H9 (cell line): Measurements from ENCODE around the gene ZSWIM1. TPM values are rescaled to one million over a fixed set of nuclear protein-coding genes. Genes with fewer than 3 reads are reported as not detected.

Experiments used
- DNase-seq: peaks from one replicate; pipeline ENCODE4 v3.0.0-alpha.2; 2017
- H2AFZ ChIP-seq: one replicate; pipeline ENCODE4 v1.6.1; 2013; ENCODE audit warnings: mild to moderate bottlenecking, low read length, control low read depth, moderate library complexity
- H2AK5ac ChIP-seq: 2 replicates; pipeline ENCODE4 v1.6.1; 2013; ENCODE audit warnings: low read length, control low read depth, mixed read lengths; ENCODE audit not compliant: insufficient read length
- H2BK120ac ChIP-seq: one replicate; pipeline ENCODE4 v1.6.1; 2013; ENCODE audit warnings: low read depth, mild to moderate bottlenecking, low read length, control low read depth, inconsistent platforms; ENCODE audit not compliant: poor library complexity, severe bottlenecking
- H2BK12ac ChIP-seq: 2 replicates; pipeline ENCODE4 v1.6.1; 2013; ENCODE audit warnings: low read length, control low read depth, mixed read lengths, low read depth; ENCODE audit not compliant: insufficient read length
- H2BK15ac ChIP-seq: 2 replicates; pipeline ENCODE4 v1.6.1; 2013; ENCODE audit warnings: low read depth, low read length, control low read depth
- H2BK20ac ChIP-seq: one replicate; pipeline ENCODE4 v1.6.1; 2013; ENCODE audit warnings: low read depth, mild to moderate bottlenecking, low read length, control low read depth, inconsistent platforms; ENCODE audit not compliant: poor library complexity, severe bottlenecking
- H2BK5ac ChIP-seq: 2 replicates; pipeline ENCODE4 v1.6.1; 2013; ENCODE audit warnings: low read length, control low read depth, mixed read lengths; ENCODE audit not compliant: insufficient read length
- H3K14ac ChIP-seq: 2 replicates; pipeline ENCODE4 v1.6.1; 2013; ENCODE audit warnings: low read length, control low read depth; ENCODE audit not compliant: insufficient read depth
- H3K18ac ChIP-seq: 2 replicates; pipeline ENCODE4 v1.6.1; 2013; ENCODE audit warnings: low read depth, mild to moderate bottlenecking, mixed read lengths, low read length, control low read depth; ENCODE audit not compliant: insufficient read length
- H3K23ac ChIP-seq: 2 replicates; pipeline ENCODE4 v1.6.1; 2013; ENCODE audit warnings: low read length, control low read depth, mixed read lengths, low read depth; ENCODE audit not compliant: insufficient read length
- H3K23me2 ChIP-seq: 2 replicates; pipeline ENCODE4 v1.6.1; 2013; ENCODE audit warnings: low read depth, mild to moderate bottlenecking, mixed read lengths, low read length, control low read depth; ENCODE audit not compliant: insufficient read length, poor library complexity, severe bottlenecking
- H3K27ac ChIP-seq: 2 replicates; pipeline ENCODE4 v1.5.1; 2013; ENCODE audit warnings: low read length, control low read depth, mixed read lengths, low read depth; ENCODE audit not compliant: insufficient read length
- H3K27me3 ChIP-seq: 2 replicates; pipeline ENCODE4 v1.6.1; 2013; ENCODE audit warnings: low read length, control low read depth, inconsistent platforms; ENCODE audit not compliant: insufficient read depth
- H3K4ac ChIP-seq: 2 replicates; pipeline ENCODE4 v1.6.1; 2013; ENCODE audit warnings: low read depth, mild to moderate bottlenecking, control low read depth, inconsistent platforms, low read length, moderate library complexity
- H3K4me1 ChIP-seq: 2 replicates; pipeline ENCODE4 v1.6.1; 2013; ENCODE audit warnings: low read length, control low read depth, inconsistent platforms; ENCODE audit not compliant: insufficient read depth
- H3K4me2 ChIP-seq: 2 replicates; pipeline ENCODE4 v1.6.1; 2013; ENCODE audit warnings: low read length, control low read depth, mixed read lengths; ENCODE audit not compliant: insufficient read length, insufficient read depth
- H3K56ac ChIP-seq: 2 replicates; pipeline ENCODE4 v1.6.1; 2013; ENCODE audit warnings: low read depth, mild to moderate bottlenecking, mixed read lengths, low read length, control low read depth; ENCODE audit not compliant: insufficient read length
- H3K79me1 ChIP-seq: 2 replicates; pipeline ENCODE4 v1.6.1; 2013; ENCODE audit warnings: low read depth, mild to moderate bottlenecking, moderate library complexity, low read length, control low read depth, inconsistent platforms; ENCODE audit not compliant: insufficient read depth, poor library complexity, severe bottlenecking
- H3K79me2 ChIP-seq: 2 replicates; pipeline ENCODE4 v1.6.1; 2013; ENCODE audit warnings: low read length, control low read depth, inconsistent platforms; ENCODE audit not compliant: insufficient read depth
- H3K9ac ChIP-seq: 2 replicates; pipeline ENCODE4 v1.6.1; 2013; ENCODE audit warnings: low read length, control low read depth, mixed read lengths; ENCODE audit not compliant: insufficient read length; ENCODE audit errors: extremely low read depth
- H3K9me3 ChIP-seq: one replicate; pipeline ENCODE4 v1.6.1; 2013; ENCODE audit warnings: low read depth, low read length, inconsistent platforms; ENCODE audit not compliant: control insufficient read depth
- H3T11ph ChIP-seq: one replicate; pipeline ENCODE4 v1.6.1; 2013; ENCODE audit warnings: mild to moderate bottlenecking, low read length, control low read depth, inconsistent platforms
- H4K20me1 ChIP-seq: one replicate; pipeline ENCODE4 v1.6.1; 2013; ENCODE audit not compliant: control insufficient read depth, insufficient read length, insufficient read depth
- H4K5ac ChIP-seq: 2 replicates; pipeline ENCODE4 v1.6.1; 2013; ENCODE audit warnings: low read depth, mild to moderate bottlenecking, mixed read lengths, low read length, control low read depth; ENCODE audit not compliant: insufficient read length
- H4K8ac ChIP-seq: replicated peaks from 2 replicates; pipeline ENCODE4 v1.6.1; 2013; ENCODE audit warnings: low read length, control low read depth, mixed read lengths, low read depth; ENCODE audit not compliant: insufficient read length
- H4K91ac ChIP-seq: 2 replicates; pipeline ENCODE4 v1.6.1; 2013; ENCODE audit warnings: low read depth, mild to moderate bottlenecking, moderate library complexity, mixed read lengths, low read length, control low read depth; ENCODE audit not compliant: insufficient read length
- H3K27ac Mint-ChIP-seq, 3 experiments: 2 replicates in 2 of 3; 3 replicates in 1 of 3; pipeline ENCODE4 v1.8.0; 2020 to 2021; ENCODE audit warnings: mixed read lengths in 3 of 3, mild to moderate bottlenecking in 1 of 3, moderate library complexity in 1 of 3
- H3K27me3 Mint-ChIP-seq: 2 replicates; pipeline ENCODE4 v1.8.0; 2021; ENCODE audit warnings: low read depth, mild to moderate bottlenecking, moderate library complexity, mixed read lengths
- H3K36me3 Mint-ChIP-seq, 3 experiments: 2 replicates in 2 of 3; 3 replicates in 1 of 3; pipeline ENCODE4 v1.8.0; 2020 to 2021; ENCODE audit warnings: low read depth in 3 of 3, mixed read lengths in 3 of 3; ENCODE audit not compliant: insufficient read depth in 1 of 3
- H3K4me1 Mint-ChIP-seq, 2 experiments: 2 replicates each; pipeline ENCODE4 v1.8.0; 2020; ENCODE audit warnings: mixed read lengths in 2 of 2
- H3K4me3 Mint-ChIP-seq, 2 experiments: 2 replicates in 1 of 2; 3 replicates in 1 of 2; pipeline ENCODE4 v1.8.0; 2020 to 2021; ENCODE audit warnings: mild to moderate bottlenecking in 2 of 2, mixed read lengths in 2 of 2, moderate library complexity in 1 of 2
- H3K9me3 Mint-ChIP-seq, 2 experiments: 2 replicates in 1 of 2; 3 replicates in 1 of 2; pipeline ENCODE4 v1.8.0; 2020; ENCODE audit warnings: mild to moderate bottlenecking in 2 of 2, mixed read lengths in 2 of 2, moderate library complexity in 1 of 2
- WGBS: extraction: QIAGEN DNeasy Blood & Tissue Kit; methylation state at CpG from one replicate; pipeline ENCODE4 v1.1.7; 2013; ENCODE audit warnings: missing lambda C conversion rate, low lambda C conversion rate, mixed read lengths; ENCODE audit not compliant: insufficient read length; ENCODE audit errors: extremely low coverage; 5-methylcytosine and 5-hydroxymethylcytosine counted together
- total RNA-seq: library from RNA; stranded (reverse); gene quantifications from 2 replicates; pipeline ENCODE4 v1.2.1, GENCODE V29; 2021
- TF ChIP-seq, protein P1 (sequence below): fragments of 200-600 bp; sonication (generic); conservative IDR thresholded peaks from 3 replicates; pipeline ENCODE4 v1.8.0; 2021; ENCODE audit warnings: antibody characterized with exemption, mild to moderate bottlenecking

ZSWIM1 gene
- total RNA-seq, 1 experiment from 2014 or later = 13.0 TPM

DNA sequence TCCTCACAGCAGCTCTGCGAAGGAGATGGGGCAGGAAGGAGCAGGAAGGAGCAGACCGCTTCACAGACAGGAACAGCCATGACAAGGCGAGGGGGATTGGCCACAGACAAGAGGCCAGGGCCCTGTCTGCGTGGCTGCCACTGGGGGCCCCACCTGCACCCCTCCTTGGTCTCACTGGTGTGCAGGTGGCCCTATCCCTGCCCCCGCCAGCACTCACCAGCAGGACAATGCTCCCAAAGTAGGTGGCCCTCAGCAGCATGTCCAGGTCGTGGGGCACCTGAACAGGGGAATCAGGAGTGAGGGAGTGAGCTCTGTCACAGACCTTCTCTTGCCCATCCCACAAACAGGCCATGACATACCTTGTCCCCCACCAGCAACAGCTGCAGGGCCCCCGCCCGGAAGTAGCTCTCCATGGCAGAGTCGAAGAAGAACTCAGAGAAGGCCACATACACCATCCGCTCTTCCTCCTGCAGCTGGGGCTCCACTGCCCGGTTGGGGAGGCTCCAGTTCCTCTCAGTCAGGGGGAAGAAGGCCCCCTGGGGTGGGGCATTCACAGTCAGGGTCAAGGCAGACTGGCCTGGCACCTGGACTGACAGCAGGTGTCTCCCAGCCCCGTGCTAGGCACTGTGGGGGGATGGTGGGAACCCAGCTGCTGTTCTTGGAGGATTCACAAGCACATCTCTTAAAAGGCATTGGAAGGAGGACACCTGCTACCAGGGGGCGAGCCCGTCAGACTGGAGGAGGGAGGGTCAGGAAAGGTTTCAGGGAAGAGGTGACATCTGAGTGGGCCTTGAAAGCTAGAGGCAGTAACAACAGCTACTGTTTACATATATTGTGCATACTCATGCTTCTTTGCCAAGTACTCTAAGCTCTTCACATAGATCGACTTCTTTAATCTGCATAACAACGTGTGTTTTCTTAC lies 23.8 kb downstream of the ZSWIM1 start:
- TF ChIP-seq, protein P1, sequence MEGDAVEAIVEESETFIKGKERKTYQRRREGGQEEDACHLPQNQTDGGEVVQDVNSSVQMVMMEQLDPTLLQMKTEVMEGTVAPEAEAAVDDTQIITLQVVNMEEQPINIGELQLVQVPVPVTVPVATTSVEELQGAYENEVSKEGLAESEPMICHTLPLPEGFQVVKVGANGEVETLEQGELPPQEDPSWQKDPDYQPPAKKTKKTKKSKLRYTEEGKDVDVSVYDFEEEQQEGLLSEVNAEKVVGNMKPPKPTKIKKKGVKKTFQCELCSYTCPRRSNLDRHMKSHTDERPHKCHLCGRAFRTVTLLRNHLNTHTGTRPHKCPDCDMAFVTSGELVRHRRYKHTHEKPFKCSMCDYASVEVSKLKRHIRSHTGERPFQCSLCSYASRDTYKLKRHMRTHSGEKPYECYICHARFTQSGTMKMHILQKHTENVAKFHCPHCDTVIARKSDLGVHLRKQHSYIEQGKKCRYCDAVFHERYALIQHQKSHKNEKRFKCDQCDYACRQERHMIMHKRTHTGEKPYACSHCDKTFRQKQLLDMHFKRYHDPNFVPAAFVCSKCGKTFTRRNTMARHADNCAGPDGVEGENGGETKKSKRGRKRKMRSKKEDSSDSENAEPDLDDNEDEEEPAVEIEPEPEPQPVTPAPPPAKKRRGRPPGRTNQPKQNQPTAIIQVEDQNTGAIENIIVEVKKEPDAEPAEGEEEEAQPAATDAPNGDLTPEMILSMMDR = no peak
- Histone ChIP-seq H3K4me1 (no peaks in the 10 kb centered on the region), H2BK5ac (no peak overlapping the region), H3K27me3 (no peaks in the 10 kb centered on the region), H2BK12ac (no peak overlapping the region), H2BK15ac (no peak overlapping the region), H2AK5ac (no peak overlapping the region), H2BK120ac (no peak overlapping the region), H4K8ac (no peak overlapping the region), H4K91ac (no peak overlapping the region), H3K56ac (no peak overlapping the region), H3K79me1 (no peaks in the 10 kb centered on the region), H3T11ph (no peak overlapping the region), H2BK20ac (no peak overlapping the region), H3K4ac (no peak overlapping the region), H3K4me2 (no peak overlapping the region), H4K20me1 (no peaks in the 10 kb centered on the region), H4K5ac (no peak overlapping the region), H3K14ac (no peak overlapping the region), H3K23me2 (no peaks in the 10 kb centered on the region), H3K23ac (no peak overlapping the region), H3K18ac (no peak overlapping the region), H3K9ac (no peak overlapping the region), H3K9me3 (no peaks in the 10 kb centered on the region), H2AFZ (no peak overlapping the region), H3K79me2 (no peaks in the 10 kb centered on the region), H3K27ac (no peak overlapping the region)
- H3K4me1 Mint-ChIP-seq = peaks cover 7 to 9% of the 10 kb centered on the region in 2 experiments
- WGBS = no CpG with 5 or more reads among the region's 16 CpGs
- no peaks in the 10 kb centered on the region for H3K27me3 Mint-ChIP-seq
- no peak for DNase-seq
- no peak overlapping the region; a peak in 1 of 5 replicates for H3K4me3 Mint-ChIP-seq
- H3K9me3 Mint-ChIP-seq = no peaks in the 10 kb centered on the region
- peaks cover 52 to 66% (median 56%) of the 10 kb centered on the region in 3 experiments; a peak in 6 of 7 replicates for H3K36me3 Mint-ChIP-seq
- H3K27ac Mint-ChIP-seq = peak overlapping the region in 1 of 3 experiments; percentile 50; a peak in 1 of 7 replicates
